GF-D8 (cell line): ENCODE data around the gene RTTN.
"Not testable (repeated sequence)": the region's sequence is repeated elsewhere in the genome, so short reads cannot be mapped to it uniquely, and the experiment has no call there.

Experiments used
- DNase-seq: peaks from one replicate; lab custom pipeline; 2025; lab: John Stamatoyannopoulos, UW

RTTN gene

DNA sequence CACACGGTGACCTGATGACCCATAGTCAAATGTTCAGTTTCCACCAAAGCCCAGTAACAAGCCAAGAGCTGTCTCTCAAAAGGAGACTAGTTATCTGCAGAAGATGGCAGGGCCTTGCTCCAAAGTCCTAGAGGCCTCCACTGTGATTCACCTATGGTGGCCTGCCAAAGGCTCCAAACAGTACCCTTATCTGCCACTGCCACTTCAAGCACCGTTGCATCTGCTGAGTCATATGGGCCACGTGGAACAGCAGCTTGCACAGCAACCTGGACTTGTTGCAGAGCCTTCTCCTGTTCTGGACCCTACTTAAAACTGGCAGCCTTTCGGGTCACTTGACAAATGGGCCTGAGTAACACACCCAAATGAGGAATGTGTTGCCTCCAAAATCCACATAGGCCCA, 230.2 kb downstream of the RTTN start:
- DNase-seq, result not testable (repeated sequence)

DNA sequence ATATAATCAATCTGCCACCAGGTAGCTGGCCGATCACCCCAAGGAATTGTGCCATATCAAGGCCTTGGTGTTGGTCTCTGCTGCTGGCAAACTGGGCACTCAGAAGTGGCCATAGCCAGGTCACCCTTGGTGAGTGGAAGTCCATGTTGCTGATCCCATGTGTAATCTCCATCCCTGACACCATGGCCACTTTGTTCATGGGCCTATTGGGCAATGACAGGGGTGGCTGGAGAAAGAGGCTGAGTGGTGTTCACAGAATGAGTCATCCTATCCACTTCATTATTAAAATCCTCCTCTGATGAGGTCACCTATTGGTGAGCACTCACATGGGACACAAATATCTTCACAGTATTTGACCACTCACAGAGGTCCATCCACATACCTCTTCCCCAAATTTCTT, 231.1 kb downstream of the RTTN start:
- no peak for DNase-seq

DNA sequence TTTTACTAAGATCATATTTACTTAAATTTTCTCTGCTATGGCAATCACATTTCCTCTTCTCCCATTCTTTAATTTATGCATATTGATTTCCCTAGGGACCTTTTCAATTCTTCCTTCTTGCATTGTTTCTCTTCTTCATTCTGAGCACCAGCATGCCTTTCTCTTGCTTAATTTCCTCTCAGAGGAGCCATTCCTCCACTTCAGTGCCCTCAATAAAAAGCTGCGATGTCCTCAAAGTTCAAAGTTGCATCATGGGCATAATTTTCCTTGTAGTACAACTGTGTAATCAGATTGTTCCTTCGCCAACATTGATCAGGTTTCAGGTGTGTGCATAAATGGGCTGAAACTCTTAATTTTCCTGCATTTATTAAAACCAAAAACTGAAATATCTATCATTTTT, 236.0 kb downstream of the RTTN start:
- DNase-seq, result peak; percentile 80

DNA sequence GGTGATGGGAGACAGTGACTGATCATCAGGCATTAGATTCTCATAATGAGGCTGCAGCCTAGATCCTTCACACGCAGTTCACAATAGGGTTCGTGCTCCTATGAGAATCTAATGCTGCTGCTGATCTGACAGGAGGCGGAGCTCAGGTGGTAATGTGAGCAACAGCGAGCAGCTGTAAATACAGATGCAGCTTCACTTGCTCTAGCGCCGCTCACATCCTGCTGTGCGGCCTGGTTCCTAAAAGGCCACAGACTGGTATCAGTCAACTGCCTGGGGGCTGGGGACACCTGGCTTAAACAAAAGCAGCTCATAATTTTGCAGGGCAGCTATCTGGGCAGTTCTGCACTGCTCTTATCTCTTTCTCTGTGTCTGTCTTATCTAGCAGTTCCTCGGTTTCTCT, 237.4 kb downstream of the RTTN start:
- no peak for DNase-seq

DNA sequence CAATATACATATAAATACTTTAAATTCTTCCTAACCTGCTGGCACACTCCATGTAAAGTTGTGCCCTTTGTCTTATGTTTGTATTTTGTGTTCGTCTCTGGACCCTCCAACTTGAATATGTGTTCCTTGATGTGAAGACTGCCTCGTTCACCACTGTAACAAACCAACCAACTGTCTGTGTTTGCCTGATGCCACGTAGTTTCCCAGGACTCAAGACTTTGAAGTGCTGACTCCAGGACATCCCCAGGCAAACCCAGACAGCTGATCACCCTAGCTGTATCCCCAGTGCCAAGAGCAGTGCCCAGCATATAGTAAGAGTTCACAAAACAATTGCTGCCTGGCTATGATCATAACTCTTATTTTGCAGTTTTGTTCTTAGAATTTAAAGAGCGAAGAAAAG, 242.3 kb downstream of the RTTN start:
- DNase-seq, result no peak

DNA sequence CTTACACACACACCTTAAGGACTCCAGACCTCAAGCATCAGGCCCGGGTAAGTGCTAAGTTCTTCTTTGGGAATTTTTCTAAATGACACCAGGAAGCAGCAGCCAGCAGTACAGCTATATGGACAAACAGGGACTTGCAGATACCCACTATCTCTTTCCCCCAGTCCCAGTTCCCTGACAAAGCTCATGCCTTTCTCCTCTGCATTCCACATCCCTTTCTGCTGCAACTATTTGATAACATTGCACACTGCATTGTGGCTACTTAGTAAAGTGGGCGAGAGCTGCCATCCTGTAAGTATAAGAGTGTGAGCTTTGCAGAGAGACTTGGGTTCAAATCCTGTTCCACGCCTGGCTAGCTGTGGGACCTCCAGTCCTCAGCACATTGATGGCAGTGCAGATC, 243.8 kb downstream of the RTTN start:
- no peak for DNase-seq

DNA sequence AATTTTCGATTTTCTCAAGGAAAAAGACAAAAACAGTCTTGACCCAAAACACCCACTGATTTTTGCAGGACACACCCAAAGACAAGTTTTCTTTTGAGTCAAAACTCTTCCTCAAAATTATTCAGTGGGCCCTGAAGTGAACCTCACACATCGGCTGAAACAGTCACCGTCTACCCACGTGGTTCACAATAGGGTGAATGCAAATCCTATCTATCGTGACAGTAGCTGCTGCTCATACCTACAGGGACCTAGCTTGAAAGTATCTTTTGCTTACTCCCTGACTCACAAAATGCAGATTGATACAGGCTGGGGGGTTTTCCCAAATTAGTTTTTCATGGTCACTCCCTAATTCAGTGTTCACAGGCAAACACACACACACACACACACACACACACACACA, 247.1 kb downstream of the RTTN start:
- DNase-seq, result no peak

DNA sequence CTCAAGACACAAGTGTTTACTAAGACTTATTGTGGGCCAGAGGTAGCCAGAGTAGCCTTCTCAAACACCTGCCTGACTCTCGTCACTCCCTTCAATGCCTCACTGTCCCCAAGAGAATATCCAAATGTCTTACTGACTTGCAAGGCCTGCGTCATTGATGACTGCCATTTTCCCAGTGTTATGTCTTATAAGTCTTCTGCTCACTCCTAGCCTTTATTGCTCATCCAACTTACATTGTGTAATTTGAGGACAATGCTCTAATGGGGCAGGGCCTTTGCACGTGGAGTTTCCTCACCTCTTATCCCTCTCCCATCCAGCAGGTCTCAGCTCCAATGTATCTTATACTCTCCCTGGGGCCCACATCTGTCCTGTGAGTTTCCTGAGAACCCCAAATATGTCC, 247.7 kb downstream of the RTTN start:
- no peak for DNase-seq

DNA sequence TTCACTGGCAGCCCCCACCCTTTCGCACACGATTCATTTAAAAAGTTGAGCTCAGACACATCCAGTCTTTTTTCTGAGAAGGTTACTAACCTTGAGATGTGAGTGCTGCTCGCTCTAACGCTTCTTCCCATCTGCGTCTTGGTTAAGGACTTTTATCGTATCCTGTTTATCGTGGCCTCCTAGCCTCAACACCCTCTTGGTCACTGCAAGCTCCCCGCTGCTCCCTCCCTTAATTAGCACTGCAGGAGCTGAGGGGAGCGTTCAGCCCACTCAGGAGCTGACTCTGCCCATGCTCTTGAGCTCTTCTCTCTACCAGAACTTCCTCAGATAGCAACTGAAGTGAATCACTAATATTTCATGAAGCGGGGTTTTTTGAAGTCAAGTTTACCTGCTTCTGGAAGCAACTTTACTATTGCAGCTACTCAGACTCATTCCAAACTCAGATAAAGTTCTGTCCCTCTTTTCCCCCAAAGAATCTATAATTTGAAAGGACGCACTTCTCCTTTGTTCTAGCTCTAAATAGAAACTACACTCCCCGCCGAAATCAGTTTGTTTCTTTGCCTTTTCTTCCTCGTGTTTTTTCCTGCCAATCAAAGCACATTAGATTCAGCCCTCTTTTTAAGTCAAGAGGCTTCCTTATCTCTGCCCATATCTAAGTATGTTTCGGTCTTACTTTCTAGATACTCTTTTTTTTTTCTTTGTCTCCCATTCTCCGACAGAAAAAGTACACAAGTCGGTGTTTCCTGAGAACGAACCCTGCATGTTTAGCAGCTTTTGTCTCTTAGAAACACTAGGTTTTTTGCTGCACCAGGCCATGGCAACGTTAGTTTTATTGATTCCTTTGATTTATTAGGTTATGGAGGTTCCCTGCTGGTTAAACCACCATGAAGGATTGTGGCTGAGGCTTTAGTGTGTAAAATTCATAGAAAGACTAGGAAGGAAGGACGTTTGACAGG, 248.5 kb downstream of the RTTN start:
- no peak for DNase-seq

DNA sequence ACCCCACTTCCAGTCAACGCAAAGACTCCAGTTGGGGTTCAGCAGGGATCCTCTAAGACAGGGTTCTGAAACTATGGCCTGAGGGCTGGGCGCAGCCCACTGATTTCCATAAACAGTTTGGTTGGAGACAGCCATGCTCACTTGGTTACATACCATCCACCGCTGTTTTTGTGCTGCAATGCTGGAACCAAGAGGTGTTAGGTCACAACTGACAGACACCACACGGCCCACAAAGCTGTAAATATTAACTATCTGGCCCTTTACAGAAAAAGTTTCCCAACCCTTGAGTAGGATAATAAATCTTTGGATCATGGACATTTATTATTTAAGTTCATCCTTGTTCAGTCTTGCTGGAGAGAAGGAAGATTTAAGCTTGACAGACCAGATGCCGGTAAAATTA, 249.4 kb downstream of the RTTN start:
- no peak for DNase-seq

DNA sequence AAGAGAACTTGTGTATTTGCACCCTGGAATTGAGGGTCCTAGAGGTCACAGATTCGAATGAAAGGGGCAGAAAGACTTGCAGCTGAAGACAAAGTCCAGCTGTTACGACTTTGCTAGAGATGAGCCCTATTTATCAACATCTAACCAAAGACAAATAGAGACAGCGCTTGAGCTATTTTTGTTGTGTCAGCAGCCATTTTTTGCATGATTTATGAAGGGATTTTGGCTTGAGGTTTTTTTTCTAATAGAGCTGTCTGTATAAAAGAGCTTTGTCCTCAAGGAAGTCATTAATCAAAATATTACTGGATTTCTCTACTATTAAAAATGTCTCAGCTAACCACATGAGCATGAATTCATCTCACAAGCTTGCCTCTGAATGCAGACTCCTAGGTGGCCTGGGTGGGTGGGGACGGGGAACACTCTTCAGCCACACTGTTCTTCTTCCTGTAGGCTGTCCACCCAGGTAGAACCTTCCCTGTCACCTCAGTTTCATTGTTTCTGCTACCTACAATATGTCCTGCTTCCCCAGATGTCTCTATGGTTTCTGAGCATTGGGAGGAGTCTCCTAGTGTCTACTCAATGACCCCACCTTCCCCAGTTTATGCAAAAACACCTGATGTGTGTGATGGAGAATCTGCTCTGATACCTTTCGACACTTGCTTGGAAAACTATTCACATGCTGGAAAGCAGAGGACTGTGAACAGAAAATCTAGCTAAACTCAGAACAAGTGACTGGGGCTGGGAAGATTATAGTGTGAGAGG, 250.6 kb downstream of the RTTN start:
- DNase-seq, result no peak

DNA sequence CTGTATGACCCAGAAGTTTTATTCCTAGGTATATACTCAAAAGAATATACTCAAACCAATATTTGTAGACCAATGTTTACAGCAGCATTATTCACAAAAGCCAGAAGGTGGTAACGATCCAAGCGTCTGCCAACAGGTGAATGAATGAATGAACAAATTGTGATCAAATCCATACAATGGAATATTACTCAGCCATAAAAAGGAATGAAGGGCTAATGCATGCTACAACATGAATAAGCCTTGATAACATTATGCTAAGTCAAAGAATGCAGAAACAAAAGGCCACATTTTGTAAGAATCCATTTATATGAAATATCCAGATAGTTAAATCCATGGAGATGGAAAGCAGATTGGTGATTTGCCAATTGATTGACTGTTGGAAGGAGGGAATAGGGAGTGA, 252.3 kb downstream of the RTTN start:
- no peak for DNase-seq
